ENCODE results near the gene HS1BP3.

Gene HS1BP3

GRCh38 chr2:20648206-20648605 is 2.7 kb downstream of the HS1BP3 start:
- H3K27ac ChIP-seq = no peak overlapping the region
- no peak for DNase-seq (ENCODE audit: low read depth, low spot score)

- no peak overlapping the region for H3K27ac ChIP-seq
- no peak for DNase-seq (ENCODE audit: low read depth, low spot score)
Observed at GRCh38 chr2:20647738-20648137, 3.2 kb downstream of the HS1BP3 start.

GRCh38 chr2:20647211-20647610 is 3.7 kb downstream of the HS1BP3 start:
- no peak for DNase-seq (ENCODE audit: low read depth, low spot score)
- H3K27ac ChIP-seq = no peak overlapping the region

GRCh38 chr2:20646446-20646845 is 4.5 kb downstream of the HS1BP3 start:
- DNase-seq (ENCODE audit: low read depth, low spot score) = no peak
- H3K27ac ChIP-seq = no peak overlapping the region

GRCh38 chr2:20645761-20646160 is 5.1 kb downstream of the HS1BP3 start:
- H3K27ac ChIP-seq = no peak overlapping the region
- DNase-seq (ENCODE audit: low read depth, low spot score) = no peak

GRCh38 chr2:20645301-20645701 is 5.6 kb downstream of the HS1BP3 start:
- H3K27ac ChIP-seq = no peak overlapping the region
- no peak for DNase-seq (ENCODE audit: low read depth, low spot score)

- H3K27ac ChIP-seq = no peak overlapping the region
- DNase-seq (ENCODE audit: low read depth, low spot score) = no peak
Observed at GRCh38 chr2:20643826-20644225, 7.1 kb downstream of the HS1BP3 start.

GRCh38 chr2:20643060-20643459 is 7.8 kb downstream of the HS1BP3 start:
- no peak overlapping the region for H3K27ac ChIP-seq
- DNase-seq (ENCODE audit: low read depth, low spot score) = no peak

GRCh38 chr2:20642055-20642971 is 8.6 kb downstream of the HS1BP3 start:
- H3K27ac ChIP-seq = no peak overlapping the region
- DNase-seq (ENCODE audit: low read depth, low spot score) = no peak

GRCh38 chr2:20641123-20641985 is 9.5 kb downstream of the HS1BP3 start:
- no peak for DNase-seq (ENCODE audit: low read depth, low spot score)
- no peak overlapping the region for H3K27ac ChIP-seq

- no peak for DNase-seq (ENCODE audit: low read depth, low spot score)
- H3K27ac ChIP-seq = no peak overlapping the region
Observed at GRCh38 chr2:20640411-20641122, 10.3 kb downstream of the HS1BP3 start.

- DNase-seq (ENCODE audit: low read depth, low spot score) = no peak
- H3K27ac ChIP-seq = no peak overlapping the region
Observed at GRCh38 chr2:20638646-20639430, 12.1 kb downstream of the HS1BP3 start.

- DNase-seq (ENCODE audit: low read depth, low spot score) = no peak
- H3K27ac ChIP-seq = no peak overlapping the region
Observed at GRCh38 chr2:20638014-20638413, 12.9 kb downstream of the HS1BP3 start.

GRCh38 chr2:20637147-20637546 is 13.8 kb downstream of the HS1BP3 start:
- no peak for DNase-seq (ENCODE audit: low read depth, low spot score)

GRCh38 chr2:20635675-20636584 is 15.0 kb downstream of the HS1BP3 start:
- no peak overlapping the region for H3K27ac ChIP-seq
- DNase-seq (ENCODE audit: low read depth, low spot score) = no peak

More at GRCh38 chr2:20637147-20637546, 13.8 kb downstream of the HS1BP3 start:
- H3K27ac ChIP-seq = no peak overlapping the region

GRCh38 chr2:20635113-20635510 is 15.8 kb downstream of the HS1BP3 start:
- H3K27ac ChIP-seq = no peak overlapping the region
- DNase-seq (ENCODE audit: low read depth, low spot score) = no peak

- H3K27ac ChIP-seq = peak overlapping the region; percentile 18
- DNase-seq (ENCODE audit: low read depth, low spot score) = no peak
Observed at GRCh38 chr2:20634507-20635112, 16.3 kb downstream of the HS1BP3 start.

GRCh38 chr2:20633794-20634506 is 16.9 kb downstream of the HS1BP3 start:
- DNase-seq (ENCODE audit: low read depth, low spot score) = no peak
- peak overlapping the region; percentile 18 for H3K27ac ChIP-seq

Measured in epithelial cell of prostate (primary cell).